ENCODE measurements around the gene KIAA1217. TPM values are rescaled to one million over a fixed set of nuclear protein-coding genes. Genes with fewer than 3 reads are reported as not detected.

The KIAA1217 gene
- polyA plus RNA-seq, 3 donors: not detected

DNA sequence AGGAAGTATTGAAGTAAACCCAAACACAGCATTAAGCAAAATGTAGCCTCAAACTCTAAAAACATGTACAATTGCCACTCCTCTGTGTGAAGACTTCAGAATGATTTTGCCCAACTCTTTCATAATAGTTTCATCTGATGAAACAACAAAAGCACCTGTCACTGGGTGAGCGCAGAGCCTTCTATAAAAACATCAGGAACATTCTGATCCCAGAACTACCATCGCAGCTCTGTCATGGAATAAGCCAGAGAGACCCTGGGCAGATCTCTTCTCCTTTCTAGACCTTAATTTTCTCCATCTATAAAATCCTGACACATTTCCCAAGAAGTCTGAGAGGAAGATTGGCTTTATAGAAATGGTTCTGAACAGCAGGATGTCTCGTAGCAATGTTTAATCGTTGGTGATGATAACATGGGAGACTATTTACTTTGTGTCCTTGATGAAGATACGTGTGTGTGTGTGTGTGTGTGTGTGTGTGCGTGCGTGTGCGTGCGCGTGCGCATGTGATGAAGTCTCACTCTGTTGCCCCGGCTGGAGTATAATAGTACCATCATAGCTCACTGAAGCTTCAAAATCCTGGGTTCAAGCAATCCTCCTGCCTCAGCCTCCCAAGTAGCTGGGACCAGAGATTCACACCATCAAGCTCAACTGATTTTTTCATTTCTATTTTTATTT is 198.0 kb downstream of the KIAA1217 start:
- Histone ChIP-seq H4K20me1 (ENCODE audit: insufficient read depth, low read length) (no peaks in the 10 kb centered on the region), H3K9ac (ENCODE audit: insufficient read depth, low read length, poor library complexity, severe bottlenecking) (no peak overlapping the region), H3K27ac (ENCODE audit: low read depth in 1 of 2, low read length in 2 of 2) (no peak overlapping the region), H3K4me3 (replicated peaks in 1 of 3; ENCODE audit: low read depth in 2 of 3, low read length in 3 of 3) (no peak overlapping the region), H2AFZ (ENCODE audit: insufficient read depth, low read depth, low read length, poor library complexity, severe bottlenecking) (no peak overlapping the region), H3K36me3 (replicated peaks in 1 of 2; ENCODE audit: control insufficient read depth in 1 of 2, insufficient read depth in 2 of 2, low read length in 2 of 2) (no peaks in the 10 kb centered on the region), H3K79me2 (ENCODE audit: insufficient read depth, low read length) (no peaks in the 10 kb centered on the region), H3K4me2 (replicated peaks; ENCODE audit: extremely low read depth, low read length, poor library complexity, severe bottlenecking) (no peak overlapping the region), H3K9me3 (replicated peaks in 1 of 2; ENCODE audit: control insufficient read depth in 1 of 2, insufficient read depth in 1 of 2, low read length in 2 of 2) (no peaks in the 10 kb centered on the region), H3K4me1 (ENCODE audit: control insufficient read depth in 1 of 2, insufficient read depth in 2 of 2, low read length in 2 of 2) (no peaks in the 10 kb centered on the region), H3K27me3 (ENCODE audit: control insufficient read depth in 2 of 2, insufficient read depth in 2 of 2, low read length in 2 of 2) (no peaks in the 10 kb centered on the region)
- no peaks in the 10 kb centered on the region for H3K4me1 Mint-ChIP-seq
- no peaks in the 10 kb centered on the region for H3K36me3 Mint-ChIP-seq
- TF ChIP-seq, protein P1, sequence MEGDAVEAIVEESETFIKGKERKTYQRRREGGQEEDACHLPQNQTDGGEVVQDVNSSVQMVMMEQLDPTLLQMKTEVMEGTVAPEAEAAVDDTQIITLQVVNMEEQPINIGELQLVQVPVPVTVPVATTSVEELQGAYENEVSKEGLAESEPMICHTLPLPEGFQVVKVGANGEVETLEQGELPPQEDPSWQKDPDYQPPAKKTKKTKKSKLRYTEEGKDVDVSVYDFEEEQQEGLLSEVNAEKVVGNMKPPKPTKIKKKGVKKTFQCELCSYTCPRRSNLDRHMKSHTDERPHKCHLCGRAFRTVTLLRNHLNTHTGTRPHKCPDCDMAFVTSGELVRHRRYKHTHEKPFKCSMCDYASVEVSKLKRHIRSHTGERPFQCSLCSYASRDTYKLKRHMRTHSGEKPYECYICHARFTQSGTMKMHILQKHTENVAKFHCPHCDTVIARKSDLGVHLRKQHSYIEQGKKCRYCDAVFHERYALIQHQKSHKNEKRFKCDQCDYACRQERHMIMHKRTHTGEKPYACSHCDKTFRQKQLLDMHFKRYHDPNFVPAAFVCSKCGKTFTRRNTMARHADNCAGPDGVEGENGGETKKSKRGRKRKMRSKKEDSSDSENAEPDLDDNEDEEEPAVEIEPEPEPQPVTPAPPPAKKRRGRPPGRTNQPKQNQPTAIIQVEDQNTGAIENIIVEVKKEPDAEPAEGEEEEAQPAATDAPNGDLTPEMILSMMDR (IDR thresholded peaks at IDR 0.05): no peak
- H3K4me3 Mint-ChIP-seq: no peak overlapping the region
- peaks cover 0 to 1% (median 0%) of the 10 kb centered on the region in 7 donors for H3K9me3 Mint-ChIP-seq
- 88% methylated on average over 12 of the region's 12 CpGs for WGBS (ENCODE audit: insufficient coverage)
- DNase-seq: no peak
- no peak overlapping the region for H3K27ac Mint-ChIP-seq
- H3K27me3 Mint-ChIP-seq (ENCODE audit: low read depth in 3 of 3): no peaks in the 10 kb centered on the region
- intact Hi-C loops (cut with micrococcal nuclease): no loop called here

DNA sequence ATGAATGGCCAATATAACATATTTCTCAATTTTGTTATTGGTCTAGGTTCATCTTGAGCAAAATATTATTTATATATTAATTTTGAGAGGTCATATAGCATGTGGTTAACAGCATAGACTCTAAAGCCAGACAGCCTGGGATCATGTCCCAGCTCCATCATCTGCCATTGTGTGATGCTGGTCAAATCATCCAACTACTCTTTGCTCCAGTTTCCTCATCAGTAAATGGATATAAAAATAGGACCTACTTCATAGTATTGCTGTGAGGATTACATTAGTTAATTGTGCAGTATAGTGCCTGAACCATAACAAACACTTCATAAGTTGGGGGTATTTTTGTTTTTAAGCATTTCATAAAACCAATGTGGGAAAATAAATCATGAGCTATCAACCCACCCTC is 199.0 kb downstream of the KIAA1217 start:
- H3K4me1 Mint-ChIP-seq: no peaks in the 10 kb centered on the region
- intact Hi-C loops (cut with micrococcal nuclease): no loop called here
- H3K27ac Mint-ChIP-seq: no peak overlapping the region
- no peaks in the 10 kb centered on the region for H3K36me3 ChIP-seq (replicated peaks in 1 of 2; ENCODE audit: control insufficient read depth in 1 of 2, insufficient read depth in 2 of 2, low read length in 2 of 2)
- no peaks in the 10 kb centered on the region for H3K27me3 ChIP-seq (ENCODE audit: control insufficient read depth in 2 of 2, insufficient read depth in 2 of 2, low read length in 2 of 2)
- no peaks in the 10 kb centered on the region for H3K36me3 Mint-ChIP-seq
- no peak overlapping the region for H3K4me2 ChIP-seq (replicated peaks; ENCODE audit: extremely low read depth, low read length, poor library complexity, severe bottlenecking)
- no peaks in the 10 kb centered on the region for H3K9me3 ChIP-seq (replicated peaks in 1 of 2; ENCODE audit: control insufficient read depth in 1 of 2, insufficient read depth in 1 of 2, low read length in 2 of 2)
- no peak for DNase-seq
- H3K27me3 Mint-ChIP-seq (ENCODE audit: low read depth in 3 of 3): no peaks in the 10 kb centered on the region
- no peaks in the 10 kb centered on the region for H4K20me1 ChIP-seq (ENCODE audit: insufficient read depth, low read length)
- H3K9me3 Mint-ChIP-seq: peaks cover 0 to 1% (median 0%) of the 10 kb centered on the region in 7 donors
- no peak overlapping the region for H3K9ac ChIP-seq (ENCODE audit: insufficient read depth, low read length, poor library complexity, severe bottlenecking)
- H3K27ac ChIP-seq (ENCODE audit: low read depth in 1 of 2, low read length in 2 of 2): no peak overlapping the region
- H3K4me3 Mint-ChIP-seq: no peak overlapping the region
- TF ChIP-seq, protein P1 (IDR thresholded peaks at IDR 0.05): no peak
- no peaks in the 10 kb centered on the region for H3K4me1 ChIP-seq (ENCODE audit: control insufficient read depth in 1 of 2, insufficient read depth in 2 of 2, low read length in 2 of 2)
- no peaks in the 10 kb centered on the region for H3K79me2 ChIP-seq (ENCODE audit: insufficient read depth, low read length)
- H2AFZ ChIP-seq (ENCODE audit: insufficient read depth, low read depth, low read length, poor library complexity, severe bottlenecking): no peak overlapping the region
- no peak overlapping the region for H3K4me3 ChIP-seq (replicated peaks in 1 of 3; ENCODE audit: low read depth in 2 of 3, low read length in 3 of 3)
